Parathyroid adenoma (tissue), 2 donors: ENCODE measurements around the gene SSMEM1.

Experiments
- H2AFZ ChIP-seq: fragments of 300-600 bp; sonication (generic); one replicate; pipeline ENCODE4 v1.7.0; 2017; ENCODE audit warnings: antibody characterized with exemption, mild to moderate bottlenecking
- H3K27ac ChIP-seq: fragments of 300-600 bp; sonication (generic); one replicate; pipeline ENCODE4 v1.7.0; 2017
- H3K27me3 ChIP-seq: fragments of 300-600 bp; sonication (generic); one replicate; pipeline ENCODE4 v1.7.0; 2017; ENCODE audit warnings: low read length; ENCODE audit not compliant: control insufficient read depth, insufficient read depth
- H3K36me3 ChIP-seq: fragments of 300-600 bp; sonication (generic); one replicate; pipeline ENCODE4 v1.7.0; 2017; ENCODE audit warnings: low read length; ENCODE audit not compliant: control insufficient read depth, insufficient read depth
- H3K4me1 ChIP-seq: fragments of 300-600 bp; sonication (generic); one replicate; pipeline ENCODE4 v1.7.0; 2017; ENCODE audit warnings: control low read depth
- H3K4me2 ChIP-seq: fragments of 300-600 bp; sonication (generic); one replicate; pipeline ENCODE4 v1.7.0; 2017; ENCODE audit warnings: low read length
- H3K4me3 ChIP-seq: fragments of 300-600 bp; sonication (generic); one replicate; pipeline ENCODE4 v1.7.0; 2017; ENCODE audit warnings: low read depth, low read length
- H3K79me2 ChIP-seq: fragments of 300-600 bp; sonication (generic); one replicate; pipeline ENCODE4 v1.7.0; 2017; ENCODE audit warnings: control low read depth
- H3K9ac ChIP-seq: fragments of 300-600 bp; sonication (generic); one replicate; pipeline ENCODE4 v1.7.0; 2017; ENCODE audit warnings: mild to moderate bottlenecking
- H3K9me3 ChIP-seq: fragments of 300-600 bp; sonication (generic); one replicate; pipeline ENCODE4 v1.7.0; 2017; ENCODE audit warnings: low read length; ENCODE audit not compliant: control insufficient read depth
- TF ChIP-seq, protein P1 (sequence below): fragments of 300-600 bp; sonication (generic); IDR thresholded peaks from one replicate; pipeline ENCODE4 v1.7.0; 2017; ENCODE audit warnings: antibody characterized with exemption, mild to moderate bottlenecking
- donor health status: primary hyperparathyroidism.

Gene SSMEM1

DNA sequence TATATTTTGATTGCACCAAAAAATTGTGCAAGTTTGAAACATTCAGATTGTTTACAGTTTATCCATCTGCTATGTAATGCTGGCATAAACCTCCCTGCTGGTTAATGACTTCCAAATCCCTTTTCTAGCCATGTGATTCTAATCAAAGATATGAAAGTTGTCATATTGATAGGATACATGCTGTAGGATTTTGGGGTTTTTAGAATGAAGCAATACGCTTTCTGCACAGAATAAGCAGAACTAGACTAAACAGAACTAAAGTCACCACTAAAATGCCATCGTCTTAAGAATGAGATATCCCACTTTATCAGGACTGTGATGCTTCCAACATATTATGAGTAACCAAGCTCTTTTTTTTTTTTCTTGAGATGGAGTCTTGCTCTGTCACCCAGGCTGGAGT lies 856 bp downstream of the SSMEM1 start:
- H3K9ac ChIP-seq, result no peak overlapping the region
- H3K79me2 ChIP-seq, result no peaks in the 10 kb centered on the region
- H3K4me3 ChIP-seq, result no peak overlapping the region
- no peaks in the 10 kb centered on the region for H3K9me3 ChIP-seq
- H3K36me3 ChIP-seq, result no peaks in the 10 kb centered on the region
- no peaks in the 10 kb centered on the region for H3K4me1 ChIP-seq
- no peak overlapping the region for H3K4me2 ChIP-seq
- TF ChIP-seq, protein P1, sequence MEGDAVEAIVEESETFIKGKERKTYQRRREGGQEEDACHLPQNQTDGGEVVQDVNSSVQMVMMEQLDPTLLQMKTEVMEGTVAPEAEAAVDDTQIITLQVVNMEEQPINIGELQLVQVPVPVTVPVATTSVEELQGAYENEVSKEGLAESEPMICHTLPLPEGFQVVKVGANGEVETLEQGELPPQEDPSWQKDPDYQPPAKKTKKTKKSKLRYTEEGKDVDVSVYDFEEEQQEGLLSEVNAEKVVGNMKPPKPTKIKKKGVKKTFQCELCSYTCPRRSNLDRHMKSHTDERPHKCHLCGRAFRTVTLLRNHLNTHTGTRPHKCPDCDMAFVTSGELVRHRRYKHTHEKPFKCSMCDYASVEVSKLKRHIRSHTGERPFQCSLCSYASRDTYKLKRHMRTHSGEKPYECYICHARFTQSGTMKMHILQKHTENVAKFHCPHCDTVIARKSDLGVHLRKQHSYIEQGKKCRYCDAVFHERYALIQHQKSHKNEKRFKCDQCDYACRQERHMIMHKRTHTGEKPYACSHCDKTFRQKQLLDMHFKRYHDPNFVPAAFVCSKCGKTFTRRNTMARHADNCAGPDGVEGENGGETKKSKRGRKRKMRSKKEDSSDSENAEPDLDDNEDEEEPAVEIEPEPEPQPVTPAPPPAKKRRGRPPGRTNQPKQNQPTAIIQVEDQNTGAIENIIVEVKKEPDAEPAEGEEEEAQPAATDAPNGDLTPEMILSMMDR, result no peak
- no peak overlapping the region for H3K27ac ChIP-seq
- H3K27me3 ChIP-seq, result no peaks in the 10 kb centered on the region
- no peak overlapping the region for H2AFZ ChIP-seq

GRCh38 chr7:130210181-130210935 lies 2.7 kb downstream of the SSMEM1 start:
- H3K27ac ChIP-seq, result no peak overlapping the region
- H3K36me3 ChIP-seq, result no peaks in the 10 kb centered on the region
- H3K9me3 ChIP-seq, result no peaks in the 10 kb centered on the region
- H3K4me1 ChIP-seq, result no peaks in the 10 kb centered on the region
- TF ChIP-seq, protein P1, result no peak
- H2AFZ ChIP-seq, result no peak overlapping the region
- no peak overlapping the region for H3K4me2 ChIP-seq
- H3K9ac ChIP-seq, result no peak overlapping the region
- H3K79me2 ChIP-seq, result no peaks in the 10 kb centered on the region
- H3K4me3 ChIP-seq, result no peak overlapping the region
- H3K27me3 ChIP-seq, result no peaks in the 10 kb centered on the region

- H3K4me2 ChIP-seq, result no peak overlapping the region
- no peak overlapping the region for H2AFZ ChIP-seq
- no peak overlapping the region for H3K27ac ChIP-seq
- no peak overlapping the region for H3K4me3 ChIP-seq
- TF ChIP-seq, protein P1, result no peak
- no peaks in the 10 kb centered on the region for H3K4me1 ChIP-seq
- H3K79me2 ChIP-seq, result no peaks in the 10 kb centered on the region
- H3K27me3 ChIP-seq, result no peaks in the 10 kb centered on the region
- no peak overlapping the region for H3K9ac ChIP-seq
- H3K36me3 ChIP-seq, result no peaks in the 10 kb centered on the region
- H3K9me3 ChIP-seq, result no peaks in the 10 kb centered on the region
Observed at GRCh38 chr7:130213828-130214227, 6.2 kb downstream of the SSMEM1 start.

DNA sequence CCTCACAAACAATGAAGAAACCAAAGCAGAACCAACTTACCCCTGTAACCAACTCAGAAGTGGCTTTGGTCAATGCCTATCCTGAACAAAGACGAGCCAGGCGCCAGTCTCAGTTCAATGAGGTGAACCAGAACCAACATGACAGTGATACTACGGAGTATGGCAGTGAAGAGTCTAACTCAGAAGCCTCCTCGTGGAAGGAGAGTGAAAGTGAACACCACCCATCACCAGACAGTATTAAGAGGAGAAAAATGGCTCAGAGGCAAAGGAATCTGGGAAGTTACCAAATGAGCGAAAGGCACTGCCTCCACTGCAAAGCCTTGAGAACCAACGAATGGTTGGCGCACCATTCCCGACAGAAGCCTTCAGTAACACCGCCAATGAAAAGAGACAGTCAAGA lies 8.4 kb downstream of the SSMEM1 start:
- Histone ChIP-seq H3K4me1 (no peaks in the 10 kb centered on the region), H2AFZ (no peak overlapping the region), H3K27ac (no peak overlapping the region), H3K4me3 (no peak overlapping the region), H3K79me2 (no peaks in the 10 kb centered on the region), H3K27me3 (no peaks in the 10 kb centered on the region), H3K4me2 (no peak overlapping the region), H3K9ac (no peak overlapping the region), H3K36me3 (no peaks in the 10 kb centered on the region), H3K9me3 (no peaks in the 10 kb centered on the region)
- TF ChIP-seq, protein P1, result no peak

- Histone ChIP-seq H3K4me3 (no peak overlapping the region), H3K36me3 (no peaks in the 10 kb centered on the region), H3K4me2 (no peak overlapping the region), H3K9me3 (no peaks in the 10 kb centered on the region), H3K27ac (no peak overlapping the region), H3K27me3 (no peaks in the 10 kb centered on the region), H3K9ac (no peak overlapping the region), H3K79me2 (no peaks in the 10 kb centered on the region), H3K4me1 (no peaks in the 10 kb centered on the region), H2AFZ (no peak overlapping the region)
- TF ChIP-seq, protein P1, result no peak
Observed at GRCh38 chr7:130216750-130217149, 9.1 kb downstream of the SSMEM1 start.
